HG03064 (cell line): Measurements from ENCODE around the gene SYPL2.
"Not testable (repeated sequence)": the region's sequence is repeated elsewhere in the genome, so short reads cannot be mapped to it uniquely, and the experiment has no call there.

Source experiments
- ATAC-seq: cut with Tn5 transposase; IDR thresholded peaks from one replicate; pipeline ENCODE4 v1.9.1; 2021; ENCODE audit warnings: low read depth; ENCODE audit not compliant: unreplicated experiment

Gene SYPL2

DNA sequence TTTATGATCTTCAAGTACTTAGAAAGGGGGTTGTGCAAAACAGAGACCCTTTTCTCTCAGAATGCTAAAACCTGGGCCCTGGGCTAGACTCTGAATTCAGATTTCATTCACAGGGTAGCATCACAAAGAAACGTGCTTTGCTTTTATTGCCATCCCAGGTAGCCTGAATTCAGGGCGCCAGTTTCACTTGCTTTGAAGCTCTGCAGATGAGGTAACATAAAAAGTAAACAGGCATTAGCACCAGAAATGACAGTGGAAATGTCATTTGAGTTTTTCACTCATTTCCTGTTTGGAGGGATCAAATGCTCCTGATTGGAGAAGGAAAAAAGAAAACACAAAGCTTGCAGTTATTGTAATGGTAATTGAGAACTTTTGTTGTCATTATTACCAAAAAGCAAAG lies 2.6 kb downstream of the SYPL2 start:
- no peak for ATAC-seq

GRCh38 chr1:109470245-109470644 lies 3.9 kb downstream of the SYPL2 start:
- no peak for ATAC-seq

- no peak for ATAC-seq
Measured at GRCh38 chr1:109472779-109473178, 6.4 kb downstream of the SYPL2 start.

DNA sequence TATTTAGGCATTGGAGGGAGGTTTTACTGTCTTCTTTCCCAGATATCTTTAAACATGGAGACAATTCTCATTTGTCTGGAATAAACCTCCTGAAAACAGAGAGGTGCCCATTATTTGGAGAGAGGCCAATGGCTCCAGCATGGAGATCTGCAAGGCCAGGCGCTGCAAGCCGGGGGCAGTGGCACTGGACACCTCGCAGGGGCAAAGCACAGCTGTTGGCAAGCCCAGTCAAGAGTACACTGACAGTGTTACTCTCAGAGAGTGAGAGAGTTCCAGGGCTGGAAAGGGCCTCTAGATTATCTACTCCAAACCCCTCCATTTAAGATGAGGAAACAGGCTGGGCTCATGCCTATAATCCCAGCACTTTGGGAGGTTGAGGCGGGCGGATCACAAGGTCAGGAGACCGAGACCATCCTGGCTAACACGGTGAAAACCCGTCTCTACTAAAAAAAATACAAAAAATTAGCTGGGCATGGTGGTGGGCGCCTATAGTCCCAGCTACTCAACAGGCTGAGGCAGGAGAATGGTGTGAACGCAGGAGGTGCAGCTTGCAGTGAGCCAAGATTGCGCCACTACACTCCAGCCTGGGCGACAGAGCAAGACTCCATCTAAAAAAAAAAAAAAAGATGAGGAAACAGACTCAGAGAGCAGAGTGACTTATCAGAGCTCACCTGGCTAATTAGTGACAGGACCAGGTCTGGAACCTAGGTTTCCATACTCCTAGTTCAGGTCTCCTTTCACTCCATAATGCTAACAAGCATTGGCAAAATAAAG lies 7.1 kb downstream of the SYPL2 start:
- not testable (repeated sequence) for ATAC-seq

DNA sequence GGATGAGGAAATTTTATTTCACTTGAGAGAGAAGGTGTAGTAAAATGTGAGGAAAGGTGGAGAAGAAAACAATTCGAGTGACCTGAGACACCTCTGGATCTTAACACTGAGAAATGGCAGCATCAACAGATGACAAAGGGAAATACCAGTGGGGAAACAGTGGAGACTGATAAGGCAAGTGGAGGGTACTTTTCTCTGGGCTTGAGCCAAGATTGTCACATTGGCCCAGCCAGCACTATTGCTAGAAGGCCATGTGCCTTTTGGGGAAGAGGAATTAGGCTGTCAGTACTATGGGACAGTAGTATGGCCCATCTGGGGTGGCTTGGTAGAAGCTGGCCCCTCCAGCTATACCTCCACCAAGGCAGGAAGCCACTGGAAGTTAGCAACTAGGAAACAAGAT lies 8.4 kb downstream of the SYPL2 start:
- ATAC-seq, result no peak

GRCh38 chr1:109475261-109475660 lies 8.9 kb downstream of the SYPL2 start:
- ATAC-seq, result no peak

DNA sequence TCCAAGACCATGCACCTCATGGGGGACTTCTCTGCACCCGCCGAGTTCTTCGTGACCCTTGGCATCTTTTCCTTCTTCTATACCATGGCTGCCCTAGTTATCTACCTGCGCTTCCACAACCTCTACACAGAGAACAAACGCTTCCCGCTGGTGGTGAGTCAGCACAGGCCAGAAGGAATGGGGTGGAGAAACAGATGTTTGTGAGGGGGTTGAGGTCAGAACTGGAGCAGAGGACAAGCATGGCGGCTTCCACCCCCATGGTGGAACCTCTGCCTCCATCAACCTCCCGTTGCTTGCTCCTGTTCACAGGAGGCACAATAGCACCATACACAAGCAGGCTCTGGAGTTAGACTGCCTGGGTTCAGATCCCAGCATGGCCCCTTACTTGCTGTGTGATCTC lies 10.5 kb downstream of the SYPL2 start:
- ATAC-seq, result no peak

- ATAC-seq, result no peak
Measured at GRCh38 chr1:109477821-109478220, 11.5 kb downstream of the SYPL2 start.

DNA sequence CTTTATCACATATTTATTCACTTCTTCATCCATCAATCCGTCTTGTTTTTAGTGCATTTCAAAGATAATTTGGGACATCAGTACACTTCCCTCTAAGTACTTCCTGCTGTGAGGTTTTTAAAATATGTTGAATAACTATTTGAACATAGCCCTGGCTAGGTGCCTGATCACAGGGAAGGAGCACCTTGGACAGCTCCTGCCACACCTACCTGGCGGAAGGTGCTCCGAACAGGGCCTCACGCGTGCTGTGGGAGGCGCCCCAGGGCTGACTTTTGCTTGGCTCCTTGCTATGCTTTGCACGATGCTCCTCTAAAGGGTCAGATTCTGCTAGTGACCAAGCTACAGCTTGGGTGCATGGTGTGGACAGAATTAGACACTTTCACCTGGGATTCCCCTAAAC lies 12.5 kb downstream of the SYPL2 start:
- ATAC-seq, result no peak

- no peak for ATAC-seq
Measured at GRCh38 chr1:109479311-109479710, 13.0 kb downstream of the SYPL2 start.

- ATAC-seq, result no peak
Measured at GRCh38 chr1:109479901-109480300, 13.6 kb downstream of the SYPL2 start.

GRCh38 chr1:109481646-109482045 lies 15.3 kb downstream of the SYPL2 start:
- ATAC-seq, result no peak

- no peak for ATAC-seq
Measured at GRCh38 chr1:109482242-109482641, 15.9 kb downstream of the SYPL2 start.

- peak; percentile 22 for ATAC-seq
Measured at GRCh38 chr1:109482791-109483671, 16.7 kb downstream of the SYPL2 start.

- peak; percentile 71 for ATAC-seq
Measured at GRCh38 chr1:109483672-109484518, 17.5 kb downstream of the SYPL2 start, which contains the start of gene ATXN7L2. TSS of gene ATXN7L2 (plus strand) at chr1:109483905. CDS start at chr1:109483954, 49 bp downstream.

GRCh38 chr1:109484519-109484975 lies 18.2 kb downstream of the SYPL2 start:
- no peak for ATAC-seq

- no peak for ATAC-seq
Measured at GRCh38 chr1:109485001-109485400, 18.7 kb downstream of the SYPL2 start.

GRCh38 chr1:109487261-109487660 lies 20.9 kb downstream of the SYPL2 start:
- no peak for ATAC-seq

DNA sequence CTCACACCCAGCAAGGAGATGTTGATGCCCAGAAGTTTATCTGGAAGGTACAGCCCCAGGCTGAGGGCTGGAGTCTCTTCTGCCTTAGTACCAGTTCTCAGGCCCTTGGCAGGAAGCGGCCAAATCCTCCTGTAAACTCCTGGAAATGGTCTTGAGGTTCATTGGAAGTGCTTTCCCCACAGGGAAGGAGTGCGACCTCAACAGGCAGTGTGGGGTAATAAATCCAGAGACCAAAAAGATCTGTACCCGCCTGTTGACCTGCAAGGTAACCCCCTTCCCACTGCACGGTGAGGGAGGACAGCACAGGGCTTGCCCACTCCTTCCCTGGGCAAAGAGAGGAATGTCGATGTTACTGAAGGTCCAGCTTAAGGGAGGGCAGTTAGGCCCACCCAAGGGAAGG lies 21.9 kb downstream of the SYPL2 start:
- no peak for ATAC-seq

GRCh38 chr1:109488696-109489095 lies 22.4 kb downstream of the SYPL2 start:
- ATAC-seq, result no peak
